Nephron (organoid): ENCODE data around the gene B3GALNT1.

Experiments
- H3K27ac Mint-ChIP-seq, 3 experiments: 2 replicates each; pipeline ENCODE4 v1.8.0; 2020; ENCODE audit warnings: mixed read lengths in 3 of 3, mild to moderate bottlenecking in 2 of 3, moderate library complexity in 1 of 3
- H3K27me3 Mint-ChIP-seq: 2 replicates; pipeline ENCODE4 v1.8.0; 2021; ENCODE audit warnings: low read depth, mild to moderate bottlenecking, moderate library complexity, mixed read lengths
- H3K36me3 Mint-ChIP-seq: 2 replicates; pipeline ENCODE4 v1.8.0; 2020; ENCODE audit warnings: low read depth, mixed read lengths
- H3K4me1 Mint-ChIP-seq: 2 replicates; pipeline ENCODE4 v1.8.0; 2020; ENCODE audit warnings: mixed read lengths
- H3K4me3 Mint-ChIP-seq, 3 experiments: 2 replicates each; pipeline ENCODE4 v1.8.0; 2020; ENCODE audit warnings: mild to moderate bottlenecking in 3 of 3, mixed read lengths in 3 of 3, moderate library complexity in 2 of 3
- H3K9me3 Mint-ChIP-seq: 2 replicates; pipeline ENCODE4 v1.8.0; 2020; ENCODE audit warnings: mixed read lengths
- CTCF ChIP-seq, 3 experiments: fragments of 200-600 bp; sonication (generic); IDR thresholded peaks; one replicate each; pipeline ENCODE4 v1.5.0; 2021; ENCODE audit warnings: antibody characterized with exemption in 3 of 3; ENCODE audit not compliant: unreplicated experiment in 3 of 3

Gene B3GALNT1, protein sequence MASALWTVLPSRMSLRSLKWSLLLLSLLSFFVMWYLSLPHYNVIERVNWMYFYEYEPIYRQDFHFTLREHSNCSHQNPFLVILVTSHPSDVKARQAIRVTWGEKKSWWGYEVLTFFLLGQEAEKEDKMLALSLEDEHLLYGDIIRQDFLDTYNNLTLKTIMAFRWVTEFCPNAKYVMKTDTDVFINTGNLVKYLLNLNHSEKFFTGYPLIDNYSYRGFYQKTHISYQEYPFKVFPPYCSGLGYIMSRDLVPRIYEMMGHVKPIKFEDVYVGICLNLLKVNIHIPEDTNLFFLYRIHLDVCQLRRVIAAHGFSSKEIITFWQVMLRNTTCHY

GRCh38 chr3:161104561-161105551 is at the start of gene B3GALNT1:
Gene B3GALNT1 (minus strand): TSS chr3:161105349. CDS start chr3:161086754, 18,595 bp downstream.
- Mint-ChIP-seq H3K27ac (peak within 1 kb of the TSS; percentile 83 to 88 (median 87)), H3K4me3 (peak within 1 kb of the TSS; percentile 84 to 89 (median 89)), H3K27me3 (peaks cover 5% of the 10 kb centered on the region), H3K4me1 (peaks cover 7% of the 10 kb centered on the region), H3K36me3 (peaks cover 29% of the 10 kb centered on the region), H3K9me3 (no peaks in the 10 kb centered on the region)
- no peak for TF ChIP-seq CTCF (IDR thresholded peaks at IDR 0.05; ENCODE audit: unreplicated experiment in 3 of 3)

GRCh38 chr3:161153480-161153879 is 48.3 kb upstream of the B3GALNT1 start:
- Mint-ChIP-seq H3K27ac (no peak overlapping the region), H3K9me3 (no peaks in the 10 kb centered on the region), H3K36me3 (no peaks in the 10 kb centered on the region), H3K4me3 (no peak overlapping the region), H3K27me3 (no peaks in the 10 kb centered on the region), H3K4me1 (no peaks in the 10 kb centered on the region)
- TF ChIP-seq CTCF (IDR thresholded peaks at IDR 0.05; ENCODE audit: unreplicated experiment in 3 of 3) = no peak

GRCh38 chr3:161150001-161150525 is 44.9 kb upstream of the B3GALNT1 start:
- Mint-ChIP-seq H3K27me3 (no peaks in the 10 kb centered on the region), H3K4me1 (no peaks in the 10 kb centered on the region), H3K36me3 (no peaks in the 10 kb centered on the region), H3K9me3 (no peaks in the 10 kb centered on the region), H3K4me3 (no peak overlapping the region), H3K27ac (no peak overlapping the region)
- TF ChIP-seq CTCF (IDR thresholded peaks at IDR 0.05; ENCODE audit: unreplicated experiment in 3 of 3) = no peak

- no peak overlapping the region for H3K27ac Mint-ChIP-seq
- no peaks in the 10 kb centered on the region for H3K9me3 Mint-ChIP-seq
- H3K27me3 Mint-ChIP-seq = no peaks in the 10 kb centered on the region
- no peaks in the 10 kb centered on the region for H3K4me1 Mint-ChIP-seq
- no peak for TF ChIP-seq CTCF (IDR thresholded peaks at IDR 0.05; ENCODE audit: unreplicated experiment in 3 of 3)
- no peak overlapping the region for H3K4me3 Mint-ChIP-seq
- no peaks in the 10 kb centered on the region for H3K36me3 Mint-ChIP-seq
These were observed 44.4 kb upstream of the B3GALNT1 start for GRCh38 chr3:161149529-161149928.

- Mint-ChIP-seq H3K4me1 (no peaks in the 10 kb centered on the region), H3K36me3 (no peaks in the 10 kb centered on the region), H3K9me3 (peaks cover 4% of the 10 kb centered on the region), H3K27me3 (no peaks in the 10 kb centered on the region), H3K27ac (no peak overlapping the region), H3K4me3 (no peak overlapping the region)
- TF ChIP-seq CTCF (IDR thresholded peaks at IDR 0.05; ENCODE audit: unreplicated experiment in 3 of 3) = no peak
These were observed 43.8 kb upstream of the B3GALNT1 start for GRCh38 chr3:161148832-161149475.
